ENCODE measurements around the gene FANCC.
"Not testable (repeated sequence)": the region's sequence is repeated elsewhere in the genome, so short reads cannot be mapped to it uniquely, and the experiment has no call there.

The FANCC gene

GRCh38 chr9:95280745-95281144 is 36.8 kb downstream of the FANCC start:
- FAIRE-seq: peak; percentile 44

- no peak for FAIRE-seq
Observed at GRCh38 chr9:95277509-95277908, 40.0 kb downstream of the FANCC start.

- no peak for FAIRE-seq
Observed at GRCh38 chr9:95276395-95276954, 41.0 kb downstream of the FANCC start.

- not testable (repeated sequence) for FAIRE-seq
Observed at GRCh38 chr9:95274160-95274559, 43.3 kb downstream of the FANCC start.

GRCh38 chr9:95273369-95274022 is 44.0 kb downstream of the FANCC start:
- FAIRE-seq: no peak

GRCh38 chr9:95272830-95273229 is 44.7 kb downstream of the FANCC start:
- FAIRE-seq: no peak

- no peak for FAIRE-seq
Observed at GRCh38 chr9:95270790-95271189, 46.7 kb downstream of the FANCC start.

GRCh38 chr9:95269803-95270773 is 47.4 kb downstream of the FANCC start:
- not testable (repeated sequence) for FAIRE-seq

GRCh38 chr9:95268681-95269080 is 48.8 kb downstream of the FANCC start:
- FAIRE-seq: no peak

GRCh38 chr9:95266649-95267048 is 50.9 kb downstream of the FANCC start:
- FAIRE-seq: no peak

- FAIRE-seq: no peak
Observed at GRCh38 chr9:95265960-95266359, 51.5 kb downstream of the FANCC start.

GRCh38 chr9:95264954-95265615 is 52.4 kb downstream of the FANCC start:
- peak; percentile 89 for FAIRE-seq

GRCh38 chr9:95261890-95262289 is 55.6 kb downstream of the FANCC start:
- no peak for FAIRE-seq

GRCh38 chr9:95250462-95251221 is 66.9 kb downstream of the FANCC start:
- no peak for FAIRE-seq

GRCh38 chr9:95249986-95250385 is 67.5 kb downstream of the FANCC start:
- no peak for FAIRE-seq

- no peak for FAIRE-seq
Observed at GRCh38 chr9:95246547-95246946, 71.0 kb downstream of the FANCC start.

- FAIRE-seq: no peak
Observed at GRCh38 chr9:95242613-95243012, 74.9 kb downstream of the FANCC start.

- FAIRE-seq: no peak
Observed at GRCh38 chr9:95239071-95239470, 78.4 kb downstream of the FANCC start.

- FAIRE-seq: no peak
Observed at GRCh38 chr9:95237336-95237735, 80.2 kb downstream of the FANCC start.

- no peak for FAIRE-seq
Observed at GRCh38 chr9:95230046-95230445, 87.5 kb downstream of the FANCC start.

- no peak for FAIRE-seq
Observed at GRCh38 chr9:95229230-95229915, 88.1 kb downstream of the FANCC start.

GRCh38 chr9:95226921-95227320 is 90.6 kb downstream of the FANCC start:
- no peak for FAIRE-seq

Data from A204.1 (cell line).